Measurements from ENCODE around the gene ANKRD13A.

The ANKRD13A gene

DNA sequence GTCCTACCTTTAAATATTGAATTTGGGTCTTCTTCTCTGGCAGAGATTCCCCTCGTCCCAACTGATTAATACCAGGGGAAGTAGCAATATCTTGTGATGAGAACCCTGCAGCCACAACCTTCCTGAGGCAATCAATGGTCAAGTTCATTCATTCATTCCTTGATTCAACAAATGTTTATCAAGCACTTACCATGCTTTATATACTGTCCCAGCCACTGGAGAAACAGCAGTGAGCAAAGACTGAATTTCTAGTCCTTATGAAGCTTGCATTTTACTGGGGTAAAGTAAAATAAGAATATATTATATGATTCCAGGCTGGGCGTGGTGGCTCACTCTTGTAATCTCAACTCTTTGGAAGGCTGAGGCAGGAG, 2.8 kb upstream of the ANKRD13A start:
- TF ChIP-seq, protein P1, sequence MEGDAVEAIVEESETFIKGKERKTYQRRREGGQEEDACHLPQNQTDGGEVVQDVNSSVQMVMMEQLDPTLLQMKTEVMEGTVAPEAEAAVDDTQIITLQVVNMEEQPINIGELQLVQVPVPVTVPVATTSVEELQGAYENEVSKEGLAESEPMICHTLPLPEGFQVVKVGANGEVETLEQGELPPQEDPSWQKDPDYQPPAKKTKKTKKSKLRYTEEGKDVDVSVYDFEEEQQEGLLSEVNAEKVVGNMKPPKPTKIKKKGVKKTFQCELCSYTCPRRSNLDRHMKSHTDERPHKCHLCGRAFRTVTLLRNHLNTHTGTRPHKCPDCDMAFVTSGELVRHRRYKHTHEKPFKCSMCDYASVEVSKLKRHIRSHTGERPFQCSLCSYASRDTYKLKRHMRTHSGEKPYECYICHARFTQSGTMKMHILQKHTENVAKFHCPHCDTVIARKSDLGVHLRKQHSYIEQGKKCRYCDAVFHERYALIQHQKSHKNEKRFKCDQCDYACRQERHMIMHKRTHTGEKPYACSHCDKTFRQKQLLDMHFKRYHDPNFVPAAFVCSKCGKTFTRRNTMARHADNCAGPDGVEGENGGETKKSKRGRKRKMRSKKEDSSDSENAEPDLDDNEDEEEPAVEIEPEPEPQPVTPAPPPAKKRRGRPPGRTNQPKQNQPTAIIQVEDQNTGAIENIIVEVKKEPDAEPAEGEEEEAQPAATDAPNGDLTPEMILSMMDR (IDR thresholded peaks at IDR 0.05; ENCODE audit: low read depth, low read length, missing control alignments): no peak
- DNase-seq (ENCODE audit: extremely low read depth, low read depth): no peak
- H3K4me3 ChIP-seq (replicated peaks; ENCODE audit: low read depth, low read length): peak overlapping the region; percentile 77

DNA sequence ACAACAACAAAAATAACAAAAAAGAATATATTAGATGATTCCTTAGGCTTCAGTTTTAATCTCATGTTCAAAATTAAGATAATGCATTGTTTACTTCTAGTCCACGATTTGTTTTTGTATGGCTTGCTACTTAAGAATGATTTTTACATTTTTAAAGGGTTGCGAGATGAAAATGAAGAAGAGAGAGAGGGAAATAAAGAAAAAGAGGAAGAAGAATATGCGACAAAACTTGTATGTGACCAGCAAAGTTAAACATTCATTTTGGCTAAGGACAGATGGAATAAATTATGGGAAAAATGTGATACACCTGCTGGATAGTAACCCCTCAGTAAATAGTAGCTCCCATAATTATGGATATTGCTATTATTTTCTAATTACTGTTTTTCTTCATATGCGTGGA, 1.8 kb upstream of the ANKRD13A start:
- H3K4me3 ChIP-seq (replicated peaks; ENCODE audit: low read depth, low read length): no peak overlapping the region
- TF ChIP-seq, protein P1 (IDR thresholded peaks at IDR 0.05; ENCODE audit: low read depth, low read length, missing control alignments): no peak
- no peak for DNase-seq (ENCODE audit: extremely low read depth, low read depth)

DNA sequence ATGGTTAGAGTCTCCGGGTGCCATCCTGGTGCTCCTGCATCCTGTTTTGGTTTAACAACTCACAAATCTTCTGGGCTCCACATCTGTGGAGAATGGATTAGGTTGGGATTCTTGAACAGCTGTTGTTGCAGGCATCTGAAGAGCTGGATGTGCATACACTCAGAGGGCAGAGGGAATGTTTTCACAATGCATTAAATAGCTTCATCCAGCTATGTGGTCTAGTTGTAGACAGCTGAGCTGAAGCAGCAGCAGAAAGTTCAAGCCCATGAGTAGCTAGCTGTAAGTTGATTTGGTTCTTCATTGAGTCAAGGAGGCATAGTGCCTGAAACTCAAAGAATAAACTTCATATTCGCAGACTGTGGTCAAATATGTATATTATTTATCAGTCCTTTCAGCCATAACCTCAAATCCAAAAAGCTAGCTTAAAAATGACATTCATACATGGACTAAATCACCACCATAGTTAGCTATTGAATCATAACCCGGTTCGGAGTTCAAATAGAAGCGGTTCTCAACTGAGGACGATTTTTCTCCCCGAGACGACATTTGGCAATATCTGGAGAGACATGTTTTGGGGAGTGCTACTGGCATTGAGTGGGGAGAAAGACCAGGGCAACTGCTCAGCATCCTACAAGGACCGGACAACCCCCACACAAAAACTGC, 858 bp upstream of the ANKRD13A start:
- TF ChIP-seq, protein P1 (IDR thresholded peaks at IDR 0.05; ENCODE audit: low read depth, low read length, missing control alignments): no peak
- DNase-seq (ENCODE audit: extremely low read depth, low read depth): no peak
- peak overlapping the region; percentile 82 for H3K4me3 ChIP-seq (replicated peaks; ENCODE audit: low read depth, low read length)

DNA sequence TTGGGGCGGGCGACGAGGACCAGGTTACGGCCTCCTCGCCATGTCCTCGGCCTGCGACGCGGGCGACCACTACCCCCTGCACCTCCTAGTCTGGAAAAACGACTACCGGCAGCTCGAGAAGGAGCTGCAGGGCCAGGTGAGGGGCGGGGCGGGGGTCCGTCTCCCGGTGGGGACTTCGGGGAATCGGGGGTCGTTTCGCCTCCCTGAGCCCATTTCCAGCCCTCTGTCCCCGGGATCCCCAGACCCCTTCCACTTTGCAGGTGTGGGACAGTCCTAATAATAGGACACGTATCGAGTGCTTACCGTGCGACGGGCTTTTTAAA, 380 bp downstream of the ANKRD13A start:
- TF ChIP-seq, protein P1 (IDR thresholded peaks at IDR 0.05; ENCODE audit: low read depth, low read length, missing control alignments): no peak
- peak overlapping the region; percentile 82 for H3K4me3 ChIP-seq (replicated peaks; ENCODE audit: low read depth, low read length)
- no peak for DNase-seq (ENCODE audit: extremely low read depth, low read depth)

DNA sequence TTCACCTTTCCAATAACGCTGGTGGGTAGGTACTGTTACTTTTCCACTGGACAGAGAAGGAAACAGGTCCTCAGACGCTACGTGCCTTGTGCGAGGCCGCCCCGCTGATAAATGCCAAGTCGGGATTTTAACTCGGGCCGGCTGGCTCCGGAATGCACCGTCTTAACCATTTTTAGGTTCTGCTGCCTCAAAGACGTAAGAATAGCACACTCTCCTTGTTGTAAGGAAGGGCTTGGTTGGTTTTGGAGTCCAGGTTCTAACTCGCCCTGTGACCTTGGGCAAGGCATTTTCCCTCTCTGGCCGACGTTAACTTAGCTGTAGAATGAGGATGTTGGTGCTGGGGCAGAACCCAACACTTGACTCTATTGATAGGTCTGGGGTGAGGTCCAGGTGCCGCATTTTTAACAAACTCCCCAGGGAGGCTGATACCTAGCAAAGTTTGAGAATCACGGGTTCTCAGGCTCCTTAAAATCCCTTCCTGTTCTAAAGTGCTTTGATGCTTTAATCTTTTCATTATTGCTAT, 814 bp downstream of the ANKRD13A start:
- peak overlapping the region; percentile 82 for H3K4me3 ChIP-seq (replicated peaks; ENCODE audit: low read depth, low read length)
- TF ChIP-seq, protein P1 (IDR thresholded peaks at IDR 0.05; ENCODE audit: low read depth, low read length, missing control alignments): no peak
- DNase-seq (ENCODE audit: extremely low read depth, low read depth): no peak

DNA sequence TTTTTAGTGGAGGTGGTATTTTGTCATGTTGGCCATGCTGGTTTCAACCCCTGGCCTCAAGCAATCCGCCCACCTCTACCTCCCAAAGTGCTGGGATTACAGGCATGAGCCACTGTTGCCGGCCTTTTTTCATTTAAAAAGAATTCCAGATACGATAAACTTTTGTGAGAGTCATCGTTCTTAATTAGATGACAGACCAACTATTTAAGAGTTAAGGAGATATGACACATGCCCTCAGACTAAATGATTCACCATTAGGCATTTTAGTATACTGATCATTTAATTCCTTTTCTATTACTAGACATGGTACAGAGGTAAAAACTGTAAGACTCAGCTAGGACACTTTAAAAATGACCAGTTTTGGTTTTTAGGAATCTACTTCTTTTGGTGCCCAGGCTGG, 2.4 kb downstream of the ANKRD13A start:
- peak; percentile 19 for DNase-seq (ENCODE audit: extremely low read depth, low read depth)
- peak overlapping the region; percentile 82 for H3K4me3 ChIP-seq (replicated peaks; ENCODE audit: low read depth, low read length)
- TF ChIP-seq, protein P1 (IDR thresholded peaks at IDR 0.05; ENCODE audit: low read depth, low read length, missing control alignments): no peak
